Liver (tissue), 9 donors: ENCODE measurements around the gene WDHD1. TPM values are rescaled to one million over a fixed set of nuclear protein-coding genes. Genes with fewer than 3 reads are reported as not detected.

Experiments
- DNase-seq: peaks from one replicate; pipeline ENCODE4 v3.0.0-alpha.2; 2017; ENCODE audit warnings: low spot score
- H3K27ac ChIP-seq, 2 donors: one replicate each; pipeline ENCODE4 v1.7.0; 2013; ENCODE audit warnings: inconsistent platforms in 2 of 2, low read length in 2 of 2, control low read depth in 1 of 2, low read depth in 1 of 2, mild to moderate bottlenecking in 1 of 2
- H3K27me3 ChIP-seq, 4 donors: one replicate each; pipeline versions ENCODE4 v1.6.1 to v1.7.0; 2013; ENCODE audit warnings: low read length in 3 of 4, inconsistent platforms in 1 of 4, mild to moderate bottlenecking in 1 of 4, moderate library complexity in 1 of 4; ENCODE audit not compliant: control insufficient read depth in 4 of 4, insufficient read depth in 4 of 4
- H3K36me3 ChIP-seq, 4 donors: one replicate each; pipeline versions ENCODE4 v1.6.1 to v1.7.0; 2013; ENCODE audit warnings: low read length in 3 of 4, mild to moderate bottlenecking in 3 of 4, low read depth in 1 of 4, moderate library complexity in 1 of 4; ENCODE audit not compliant: control insufficient read depth in 4 of 4, insufficient read depth in 3 of 4
- H3K4me1 ChIP-seq, 4 donors: one replicate each; pipeline versions ENCODE4 v1.6.1 to v1.7.0; 2013; ENCODE audit warnings: low read length in 3 of 4, mild to moderate bottlenecking in 3 of 4, moderate library complexity in 1 of 4; ENCODE audit not compliant: control insufficient read depth in 4 of 4, insufficient read depth in 4 of 4
- H3K4me3 ChIP-seq, 3 donors: one replicate each; pipeline versions ENCODE4 v1.6.1 to v1.7.0; 2013; ENCODE audit warnings: low read length in 3 of 3, control low read depth in 1 of 3, low read depth in 1 of 3, mild to moderate bottlenecking in 1 of 3
- H3K9ac ChIP-seq, 2 donors: one replicate each; pipeline ENCODE4 v1.7.0; 2013; ENCODE audit warnings: low read length in 2 of 2, mild to moderate bottlenecking in 2 of 2, moderate library complexity in 2 of 2, control low read depth in 1 of 2, low read depth in 1 of 2
- H3K9me3 ChIP-seq, 4 donors: one replicate each; pipeline versions ENCODE4 v1.6.1 to v1.7.0; 2013; ENCODE audit warnings: low read length in 3 of 4; ENCODE audit not compliant: control insufficient read depth in 4 of 4
- ATF3 ChIP-seq: IDR thresholded peaks from 2 replicates; pipeline ENCODE4 v1.6.1; 2016; ENCODE audit warnings: antibody characterized with exemption
- CTCF ChIP-seq: fragments of 150-350 bp; IDR thresholded peaks from 2 replicates; pipeline ENCODE4 v1.5.1; 2017; ENCODE audit warnings: improper control_type of control experiment, low read depth, low read length; ENCODE audit not compliant: missing input control
- EGR1 ChIP-seq, 2 donors: IDR thresholded peaks; 2 replicates each; pipeline ENCODE4 v1.6.1; 2016 to 2018; ENCODE audit warnings: antibody characterized with exemption in 2 of 2, low read depth in 2 of 2
- FOXA1 ChIP-seq: IDR thresholded peaks from 2 replicates; pipeline ENCODE4 v1.6.1; 2016; ENCODE audit warnings: antibody characterized with exemption
- FOXA2 ChIP-seq: IDR thresholded peaks from 2 replicates; pipeline ENCODE4 v1.6.1; 2016; ENCODE audit warnings: antibody characterized with exemption
- GABPA ChIP-seq, 2 donors: IDR thresholded peaks in 1 of 2; conservative IDR thresholded peaks in 1 of 2; 2 replicates each; pipeline ENCODE4 v1.6.1; 2016; ENCODE audit warnings: antibody characterized with exemption in 2 of 2, mild to moderate bottlenecking in 1 of 2, moderate library complexity in 1 of 2
- HNF4A ChIP-seq, 2 donors: conservative IDR thresholded peaks; 2 replicates each; pipeline ENCODE4 v1.6.1; 2016; ENCODE audit warnings: antibody characterized with exemption in 2 of 2, mild to moderate bottlenecking in 2 of 2
- HNF4G ChIP-seq: IDR thresholded peaks from 2 replicates; pipeline ENCODE4 v1.6.1; 2016; ENCODE audit warnings: antibody characterized with exemption
- JUND ChIP-seq, 2 donors: IDR thresholded peaks; 2 replicates each; pipeline ENCODE4 v1.6.1; 2016; ENCODE audit warnings: antibody characterized with exemption in 2 of 2
- MAX ChIP-seq: IDR thresholded peaks from 2 replicates; pipeline ENCODE4 v1.6.1; 2016; ENCODE audit warnings: antibody characterized with exemption
- NR2F2 ChIP-seq: IDR thresholded peaks from 2 replicates; pipeline ENCODE4 v1.6.1; 2016; ENCODE audit warnings: antibody characterized with exemption
- RAD21 ChIP-seq, 2 donors: IDR thresholded peaks; 2 replicates each; pipeline ENCODE4 v1.6.1; 2016; ENCODE audit warnings: antibody characterized with exemption in 2 of 2, mild to moderate bottlenecking in 2 of 2
- REST ChIP-seq: IDR thresholded peaks from 2 replicates; pipeline ENCODE4 v1.6.1; 2016; ENCODE audit warnings: antibody characterized with exemption, mild to moderate bottlenecking
- RXRA ChIP-seq, 2 donors: IDR thresholded peaks; 2 replicates each; pipeline ENCODE4 v1.6.1; 2017 to 2018; ENCODE audit warnings: antibody characterized with exemption in 2 of 2, mild to moderate bottlenecking in 1 of 2
- SP1 ChIP-seq: IDR thresholded peaks from 2 replicates; pipeline ENCODE4 v1.6.1; 2018; ENCODE audit warnings: antibody characterized with exemption, mild to moderate bottlenecking
- TAF1 ChIP-seq: conservative IDR thresholded peaks from 2 replicates; pipeline ENCODE4 v1.6.1; 2016; ENCODE audit warnings: antibody characterized with exemption, mild to moderate bottlenecking
- YY1 ChIP-seq: IDR thresholded peaks from 2 replicates; pipeline ENCODE4 v1.6.1; 2016; ENCODE audit warnings: antibody characterized with exemption, mild to moderate bottlenecking
- ZBTB33 ChIP-seq: IDR thresholded peaks from 2 replicates; pipeline ENCODE4 v1.6.1; 2016; ENCODE audit warnings: antibody characterized with exemption
- WGBS: extraction: QIAGEN DNeasy Blood & Tissue Kit; methylation state at CpG from one replicate; pipeline ENCODE4 v1.1.7; 2013; 5-methylcytosine and 5-hydroxymethylcytosine counted together
- polyA plus RNA-seq, 2 donors: library from polyadenylated mRNA; stranded (reverse) in 1 of 2; unstranded in 1 of 2; fragments of 200-250 nt in 1 of 2; fragments of >200 nt in 1 of 2; fragmentation: Nextera tagmentation in 1 of 2; extraction: Ambion mirVana in 1 of 2; gene quantifications; one replicate each; pipeline versions ENCODE4 v1.2.1 to v1.2.3, GENCODE V29; 2013 to 2015
- total RNA-seq, 2 donors: library from RNA; depleted of rRNA; stranded (reverse); fragments of >200 nt; gene quantifications; one replicate each; pipeline ENCODE4 v1.2.3, GENCODE V29; 2014
- donor health status: healthy.
- donor health status: healthy.
- donor health status: healthy.
- donor health status: healthy.
- donor health status: healthy.

The WDHD1 gene
- total and polyA plus RNA-seq, 4 donors, result 0.18 to 14.1 (median 0.42) TPM

GRCh38 chr14:55073856-55074255, 47.0 kb upstream of the WDHD1 start:
- Histone ChIP-seq H3K36me3 (no peaks in the 10 kb centered on the region), H3K9ac (no peak overlapping the region), H3K27me3 (no peaks in the 10 kb centered on the region), H3K4me1 (no peaks in the 10 kb centered on the region), H3K27ac (no peak overlapping the region), H3K9me3 (no peaks in the 10 kb centered on the region), H3K4me3 (no peak overlapping the region)
- DNase-seq, result no peak
- no peak for TF ChIP-seq EGR1 (IDR thresholded peaks at IDR 0.05; ENCODE audit: low read depth in 2 of 2)
- TF ChIP-seq HNF4G, result no peak
- no peak for TF ChIP-seq REST
- TF ChIP-seq HNF4A (conservative IDR thresholded peaks at IDR 0.05), result no peak
- TF ChIP-seq RXRA (IDR thresholded peaks at IDR 0.05), result no peak
- TF ChIP-seq ZBTB33, result no peak
- no peak for TF ChIP-seq CTCF
- TF ChIP-seq ATF3, result no peak
- TF ChIP-seq RAD21 (IDR thresholded peaks at IDR 0.05), result no peak
- TF ChIP-seq TAF1, result no peak
- no peak for TF ChIP-seq GABPA (IDR thresholded peaks at IDR 0.05 in 1 of 2, conservative IDR thresholded peaks at IDR 0.05 in 1 of 2)
- TF ChIP-seq JUND (IDR thresholded peaks at IDR 0.05), result no peak
- no peak for TF ChIP-seq MAX
- no peak for TF ChIP-seq YY1
- no peak for TF ChIP-seq SP1
- no peak for TF ChIP-seq FOXA1
- TF ChIP-seq NR2F2, result no peak
- TF ChIP-seq FOXA2, result no peak
- WGBS, result 77% methylated on average over 2 of the region's 2 CpGs
